CD1c-positive myeloid dendritic cell (primary cell): Measurements from ENCODE around the gene SLC24A3.

ENCODE experiments used
- DNase-seq: peaks from one replicate; pipeline ENCODE4 v3.0.0-alpha.2; 2016; ENCODE audit errors: extremely low spot score

The SLC24A3 gene

DNA sequence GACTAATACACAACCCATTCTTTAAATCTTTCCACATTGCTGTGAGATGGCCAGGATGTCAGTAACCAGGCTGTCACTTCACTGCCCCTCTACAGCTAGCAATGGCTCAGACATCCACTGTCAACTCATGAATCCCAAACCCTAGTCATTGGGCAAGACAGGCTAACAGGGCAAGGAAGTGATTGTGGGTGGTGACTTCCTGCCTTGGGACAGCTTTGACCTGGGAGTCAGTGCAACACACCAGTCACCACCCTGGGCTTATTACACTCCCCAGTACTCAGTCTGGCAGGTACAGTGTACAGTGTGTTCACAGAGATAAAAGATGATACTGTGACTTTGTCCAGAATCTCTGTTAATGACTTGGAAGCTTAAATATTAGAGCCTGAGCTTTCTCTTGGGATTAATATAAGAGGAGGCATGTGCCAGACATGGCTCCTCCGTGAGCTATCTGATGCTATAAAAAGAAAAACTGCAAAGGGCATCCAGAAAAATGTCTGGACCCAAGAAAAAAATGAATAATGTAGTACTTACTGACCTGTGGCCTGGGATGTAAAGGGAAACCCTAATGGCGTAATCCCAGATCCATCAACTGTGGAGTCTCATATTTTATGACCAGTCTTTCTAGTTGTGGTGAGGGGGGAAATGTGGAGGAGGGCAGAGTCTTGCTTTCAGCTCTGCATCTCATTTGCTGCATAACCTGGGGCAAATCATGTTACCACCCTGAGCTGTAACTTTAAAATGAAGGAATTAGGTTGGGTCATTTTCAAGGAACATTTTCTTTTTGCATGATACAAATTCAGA lies 244.4 kb downstream of the SLC24A3 start:
- DNase-seq: peak; percentile 2

- no peak for DNase-seq
Observed at GRCh38 chr20:19457611-19458010, 245.2 kb downstream of the SLC24A3 start.

GRCh38 chr20:19460386-19460785 lies 247.9 kb downstream of the SLC24A3 start:
- DNase-seq: no peak

GRCh38 chr20:19462491-19462890 lies 250.0 kb downstream of the SLC24A3 start:
- no peak for DNase-seq

DNA sequence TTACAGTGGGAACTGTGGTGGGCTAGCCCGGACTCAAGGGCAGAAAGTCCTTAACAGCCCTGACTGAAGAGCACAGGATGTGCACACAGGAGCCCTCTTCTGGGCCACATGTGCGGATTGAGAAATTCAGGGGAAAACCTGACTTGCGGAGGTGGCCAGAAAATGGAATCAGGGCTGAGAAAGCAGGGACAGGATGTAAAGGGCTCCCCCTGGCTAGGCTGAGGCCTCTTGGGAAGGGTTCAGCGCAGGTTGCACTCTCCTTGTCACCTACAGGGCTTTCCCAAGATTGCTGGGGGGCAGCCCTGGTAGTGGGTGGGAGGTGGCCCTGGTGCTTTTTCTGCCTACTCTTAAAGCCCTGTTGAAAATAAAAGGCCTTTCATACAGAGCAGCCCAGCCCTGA lies 251.2 kb downstream of the SLC24A3 start:
- DNase-seq: no peak

GRCh38 chr20:19465536-19465935 lies 253.1 kb downstream of the SLC24A3 start:
- peak; percentile 1 for DNase-seq

GRCh38 chr20:19466206-19466928 lies 253.9 kb downstream of the SLC24A3 start:
- DNase-seq: no peak

DNA sequence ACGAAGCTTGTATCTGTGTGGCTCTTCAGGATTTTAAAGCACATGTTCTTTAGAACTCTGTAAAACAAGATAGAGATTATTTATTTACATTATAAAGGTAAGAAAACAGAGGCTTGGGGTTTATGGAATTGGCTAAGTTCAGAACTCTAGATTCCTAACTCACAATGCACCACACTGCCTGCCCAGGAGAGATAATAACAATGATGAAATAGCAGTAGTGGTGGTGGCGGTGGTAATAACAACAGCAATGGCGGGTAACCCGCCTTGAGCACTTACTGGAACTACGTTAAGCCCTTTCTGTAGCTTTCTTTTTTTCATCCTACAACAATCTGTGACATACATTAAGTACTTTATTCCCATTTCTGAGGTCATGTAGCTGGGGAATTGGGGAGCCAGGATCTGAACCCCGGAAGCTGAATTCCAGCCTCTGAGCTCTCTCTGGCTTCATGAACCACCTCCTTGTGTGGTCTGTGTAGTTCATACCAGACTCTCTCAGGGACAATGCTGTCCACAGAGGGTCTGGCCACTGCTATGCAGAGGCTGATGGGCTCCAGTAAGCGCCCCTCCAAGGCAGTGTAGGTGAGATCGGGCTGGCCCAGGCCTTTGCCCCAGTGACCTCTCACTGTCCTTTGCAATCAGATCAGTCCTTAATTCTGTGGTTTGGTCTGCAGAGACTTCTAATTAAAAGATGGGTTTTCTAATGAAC lies 260.9 kb downstream of the SLC24A3 start:
- no peak for DNase-seq

GRCh38 chr20:19473922-19474286 lies 261.5 kb downstream of the SLC24A3 start:
- DNase-seq: no peak

DNA sequence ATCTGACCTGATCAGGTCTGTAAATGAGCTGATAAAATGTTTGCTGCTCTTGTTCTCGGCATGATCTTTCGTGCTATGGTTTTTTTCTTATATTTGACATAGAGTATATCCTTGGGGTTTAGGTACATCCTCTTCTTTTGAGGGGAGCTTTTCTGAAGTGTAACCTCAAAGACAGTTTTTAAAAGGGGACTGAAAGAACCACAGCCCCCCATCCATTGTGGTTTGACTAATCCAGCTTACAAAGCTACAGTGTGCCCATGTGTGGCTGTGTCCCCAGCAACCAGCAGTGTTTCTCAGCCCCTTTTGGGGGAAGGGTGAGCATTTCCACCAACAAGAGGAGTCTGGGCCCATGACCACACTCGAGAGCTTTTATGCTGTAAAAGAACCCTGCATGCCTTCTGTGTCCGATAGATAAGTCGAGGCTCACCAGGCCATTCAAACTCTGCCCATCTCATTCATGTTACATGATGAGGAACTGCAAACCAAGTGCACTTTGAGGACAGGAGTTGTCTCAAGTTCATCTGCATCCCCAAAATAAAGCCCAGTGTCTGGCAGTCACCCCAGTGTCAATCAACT lies 266.0 kb downstream of the SLC24A3 start:
- DNase-seq: no peak

DNA sequence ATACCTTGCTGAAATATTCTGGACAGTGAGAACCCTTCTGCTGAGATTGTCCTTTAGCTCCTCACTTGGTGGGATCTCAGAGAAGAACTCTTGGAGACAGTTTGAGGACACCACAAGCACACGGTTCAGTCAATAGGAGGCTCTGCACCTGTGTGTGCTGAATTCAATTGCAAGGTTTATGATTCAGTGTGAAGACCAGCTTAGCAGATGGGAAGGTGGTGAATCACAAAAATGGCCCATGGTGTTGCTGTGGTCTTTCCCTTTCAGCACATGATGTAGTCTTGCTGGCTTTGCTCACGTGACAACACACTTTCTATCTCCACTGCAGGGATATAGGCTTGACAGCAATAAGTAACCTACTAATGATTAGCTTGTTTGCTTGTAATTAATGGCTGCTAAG lies 270.3 kb downstream of the SLC24A3 start:
- DNase-seq: no peak

DNA sequence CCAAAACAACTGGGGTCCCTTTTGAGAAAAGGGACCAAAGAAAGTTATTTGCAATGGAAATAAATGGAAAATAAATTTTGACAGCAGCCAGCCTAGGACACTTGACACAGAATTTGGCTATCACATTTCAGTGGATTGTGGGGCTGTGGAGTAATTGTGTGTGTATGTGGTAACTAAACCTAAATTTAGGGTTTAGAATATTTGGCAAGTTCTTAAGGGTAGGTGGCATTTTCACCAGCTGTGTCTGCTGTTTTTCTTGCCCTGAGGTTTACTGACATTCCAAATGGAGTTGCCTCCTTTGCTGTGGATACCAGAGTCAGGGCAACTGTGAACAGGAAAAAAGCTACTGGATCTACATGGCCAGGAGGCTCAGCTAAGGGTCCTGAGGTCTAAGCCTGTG lies 270.9 kb downstream of the SLC24A3 start:
- DNase-seq: no peak

- DNase-seq: no peak
Observed at GRCh38 chr20:19486446-19486845, 274.0 kb downstream of the SLC24A3 start.

DNA sequence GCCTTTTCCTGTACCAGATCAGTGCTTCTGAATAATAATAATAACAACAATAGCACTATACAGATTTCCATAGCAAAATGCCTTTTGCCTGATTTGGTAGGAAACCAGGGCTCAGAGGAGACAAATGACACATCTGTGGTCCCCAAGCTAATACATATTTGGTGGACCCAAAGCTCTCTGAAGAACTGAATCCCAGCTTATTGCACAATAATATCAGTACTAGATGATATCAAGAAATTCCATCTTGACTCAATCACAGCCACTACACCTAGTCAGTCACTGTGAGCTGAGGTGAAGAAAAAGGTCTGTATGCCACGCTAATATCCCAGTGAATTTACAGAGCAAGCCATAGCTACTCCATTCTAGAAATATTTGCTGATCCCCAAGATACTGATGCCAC lies 275.0 kb downstream of the SLC24A3 start:
- DNase-seq: no peak

- no peak for DNase-seq
Observed at GRCh38 chr20:19491241-19491640, 278.8 kb downstream of the SLC24A3 start.

DNA sequence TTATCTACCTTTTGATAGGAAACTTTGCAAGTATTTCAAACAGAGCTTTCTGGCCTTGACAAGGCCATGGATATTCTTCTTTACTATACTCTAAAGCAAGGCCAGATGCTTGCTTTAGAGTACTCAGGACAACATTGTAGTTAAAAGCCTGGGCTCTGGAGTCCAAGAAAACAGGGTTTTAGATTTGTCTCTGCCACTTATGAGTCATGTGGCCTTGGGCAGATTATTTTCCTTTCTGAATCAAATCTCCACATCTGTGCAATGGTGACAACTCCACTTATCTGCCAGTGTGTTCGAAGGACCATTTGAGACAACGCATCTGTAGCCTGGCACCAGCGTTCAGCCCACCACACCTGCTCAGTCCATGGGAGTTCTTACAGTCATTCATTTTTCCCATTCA lies 279.7 kb downstream of the SLC24A3 start:
- DNase-seq: no peak

DNA sequence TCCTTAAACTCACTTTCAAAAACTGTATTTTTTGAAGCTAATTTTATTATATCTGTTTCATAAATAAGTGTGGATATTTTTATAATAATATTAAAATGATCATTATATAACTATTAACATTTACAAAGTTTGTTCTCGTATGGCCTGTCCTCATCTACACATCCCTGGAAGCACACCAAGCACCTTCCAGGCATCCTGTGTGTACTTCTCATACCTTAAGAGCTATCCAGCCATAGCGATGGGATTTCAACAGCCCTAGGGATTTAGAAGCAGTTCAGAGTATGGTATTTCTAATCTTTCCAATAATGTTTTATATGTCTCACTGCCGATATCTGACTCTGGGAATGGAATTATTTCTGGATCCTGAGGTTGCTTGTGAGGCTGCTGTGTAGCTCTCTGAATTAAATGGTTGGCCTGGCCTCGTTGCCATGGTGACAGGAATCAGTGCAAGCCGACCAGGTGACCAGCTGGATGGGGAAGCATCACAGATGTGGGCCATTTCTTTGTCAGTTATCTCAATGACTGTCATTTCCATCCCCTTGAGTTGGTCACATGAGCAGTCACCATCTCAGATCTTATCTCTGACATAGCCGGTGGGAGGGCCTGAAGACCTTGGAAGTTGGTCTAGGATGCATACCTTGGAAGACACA lies 280.4 kb downstream of the SLC24A3 start:
- DNase-seq: no peak

DNA sequence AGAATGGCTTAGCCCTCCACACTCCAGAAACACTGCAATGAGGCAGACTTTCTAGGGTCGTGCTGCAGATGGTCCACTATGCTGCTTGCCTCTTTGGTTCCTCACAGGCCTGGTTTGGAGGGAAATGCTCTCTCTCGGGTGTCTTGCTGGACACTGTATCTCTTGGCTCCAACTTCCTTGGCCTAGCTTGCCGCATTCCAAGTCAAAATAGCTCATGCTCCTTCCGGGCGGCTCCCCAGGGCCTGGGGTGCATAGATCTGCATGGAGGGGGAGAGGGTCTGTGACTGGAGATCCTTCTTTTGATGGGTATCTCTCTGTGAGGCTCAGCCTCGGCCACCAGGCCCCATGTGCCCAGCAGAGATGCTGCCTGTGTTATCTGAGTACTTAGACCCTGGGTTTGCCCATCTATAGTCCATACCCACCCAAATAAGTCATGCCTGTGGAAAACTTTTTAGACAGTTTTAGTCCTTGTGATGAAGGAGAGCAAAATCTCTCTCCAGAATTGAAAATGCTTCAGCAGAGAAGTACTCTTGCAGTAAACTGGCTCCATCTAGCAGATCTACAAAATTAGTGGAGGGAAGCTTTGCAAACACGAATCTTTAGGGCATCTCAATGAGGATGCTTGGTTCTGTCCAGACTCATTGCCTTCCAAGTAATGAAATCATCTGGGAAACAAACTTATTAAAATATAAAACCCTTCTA lies 281.5 kb downstream of the SLC24A3 start:
- DNase-seq: no peak

GRCh38 chr20:19495905-19496703 lies 283.7 kb downstream of the SLC24A3 start:
- no peak for DNase-seq

DNA sequence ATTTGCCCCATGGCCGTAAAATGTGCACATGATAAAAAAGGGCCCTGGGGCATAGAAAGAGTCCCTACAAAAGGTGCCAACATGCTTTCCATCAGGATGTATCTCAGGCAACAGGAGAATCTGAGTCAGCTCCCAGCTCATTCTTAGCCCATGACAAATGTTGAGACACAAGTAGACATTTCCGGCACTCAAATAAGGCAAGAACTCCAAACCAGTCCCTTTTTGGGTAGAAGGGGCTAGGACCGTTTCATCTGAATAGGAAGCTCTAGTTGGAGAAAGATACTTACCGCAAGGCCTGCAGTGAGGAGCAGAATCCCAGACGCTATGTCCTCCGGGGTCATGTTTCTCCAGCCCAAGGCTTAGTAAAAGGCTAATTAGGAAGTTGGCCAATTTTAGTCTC lies 284.6 kb downstream of the SLC24A3 start:
- no peak for DNase-seq
